ENCODE results near the gene LSS.

Gene LSS

GRCh38 chr21:46168659-46169386 lies 59.8 kb downstream of the LSS start:
- no peak for DNase-seq (ENCODE audit: low read depth, low spot score)

GRCh38 chr21:46168238-46168637 lies 60.3 kb downstream of the LSS start:
- no peak for DNase-seq (ENCODE audit: low read depth, low spot score)

- no peak for DNase-seq (ENCODE audit: low read depth, low spot score)
Observed at GRCh38 chr21:46165098-46165497, 63.5 kb downstream of the LSS start.

GRCh38 chr21:46163380-46163779 lies 65.2 kb downstream of the LSS start:
- DNase-seq (ENCODE audit: low read depth, low spot score), result no peak

GRCh38 chr21:46161633-46162592 lies 66.7 kb downstream of the LSS start:
- DNase-seq (ENCODE audit: low read depth, low spot score), result no peak

GRCh38 chr21:46160907-46161632 lies 67.5 kb downstream of the LSS start:
- no peak for DNase-seq (ENCODE audit: low read depth, low spot score)

- DNase-seq (ENCODE audit: low read depth, low spot score), result no peak
Observed at GRCh38 chr21:46160657-46160906, 68.0 kb downstream of the LSS start.

GRCh38 chr21:46159841-46160656 lies 68.5 kb downstream of the LSS start:
- DNase-seq (ENCODE audit: low read depth, low spot score), result no peak

- DNase-seq (ENCODE audit: low read depth, low spot score), result no peak
Observed at GRCh38 chr21:46159390-46159789, 69.2 kb downstream of the LSS start.

GRCh38 chr21:46158666-46159300 lies 69.8 kb downstream of the LSS start:
- no peak for DNase-seq (ENCODE audit: low read depth, low spot score)

- DNase-seq (ENCODE audit: low read depth, low spot score), result no peak
Observed at GRCh38 chr21:46157987-46158451, 70.6 kb downstream of the LSS start.

- DNase-seq (ENCODE audit: low read depth, low spot score), result no peak
Observed at GRCh38 chr21:46157396-46157986, 71.1 kb downstream of the LSS start.

- DNase-seq (ENCODE audit: low read depth, low spot score), result no peak
Observed at GRCh38 chr21:46156678-46157077, 71.9 kb downstream of the LSS start.

- DNase-seq (ENCODE audit: low read depth, low spot score), result no peak
Observed at GRCh38 chr21:46156378-46156645, 72.3 kb downstream of the LSS start.

GRCh38 chr21:46155514-46156377 lies 72.8 kb downstream of the LSS start, which contains the start of gene FTCD:
Gene FTCD (minus strand): TSS chr21:46155579. CDS start chr21:46155523, 56 bp downstream.
- DNase-seq (ENCODE audit: low read depth, low spot score), result no peak

- no peak for DNase-seq (ENCODE audit: low read depth, low spot score)
Observed at GRCh38 chr21:46154955-46155513, 73.5 kb downstream of the LSS start.

- DNase-seq (ENCODE audit: low read depth, low spot score), result no peak
Observed at GRCh38 chr21:46154155-46154954, 74.2 kb downstream of the LSS start.

Measured in activated naive CD8-positive, alpha-beta T cell treated with anti-CD3 and anti-CD28 coated beads, Interleukin-2, amount 50 U/mL, for 16 hours (primary cell).